Neutrophil (primary cell): ENCODE measurements around the gene CACNA2D4.

Experiments used
- H3K27ac ChIP-seq: fragments of 200-600 bp; sonication (generic); 2 replicates; pipeline ENCODE4 v1.5.1; 2016; ENCODE audit warnings: mild to moderate bottlenecking, moderate library complexity
- H3K27me3 ChIP-seq: fragments of 200-600 bp; sonication (generic); 2 replicates; pipeline ENCODE4 v1.6.0; 2016; ENCODE audit warnings: mild to moderate bottlenecking
- H3K36me3 ChIP-seq: fragments of 200-600 bp; sonication (generic); 2 replicates; pipeline ENCODE4 v1.5.1; 2017
- H3K4me1 ChIP-seq, 2 experiments: fragments of 200-600 bp in 1 of 2; sonication (generic) in 1 of 2; 1 replicate in 1 of 2; 2 replicates in 1 of 2; pipeline versions ENCODE4 v1.5.1 to v1.6.1; 2013 to 2016; ENCODE audit warnings: low read depth in 1 of 2, low read length in 1 of 2, mild to moderate bottlenecking in 1 of 2, moderate library complexity in 1 of 2; ENCODE audit not compliant: control insufficient read depth in 1 of 2, insufficient read depth in 1 of 2
- H3K4me3 ChIP-seq, 2 experiments: fragments of 200-600 bp in 1 of 2; sonication (generic) in 1 of 2; 1 replicate in 1 of 2; 2 replicates in 1 of 2; pipeline ENCODE4 v1.5.1; 2013 to 2016; ENCODE audit warnings: low read depth in 1 of 2, low read length in 1 of 2, mild to moderate bottlenecking in 1 of 2, moderate library complexity in 1 of 2
- H3K9me3 ChIP-seq: fragments of 200-600 bp; sonication (generic); 2 replicates; pipeline ENCODE4 v1.5.1; 2016
- CTCF ChIP-seq: fragments of 200-600 bp; sonication (generic); IDR thresholded peaks from 2 replicates; pipeline ENCODE4 v1.5.1; 2016; ENCODE audit warnings: antibody characterized with exemption

CACNA2D4 gene

GRCh38 chr12:1896964-1897363 is 21.5 kb downstream of the CACNA2D4 start:
- Histone ChIP-seq H3K36me3 (no peaks in the 10 kb centered on the region), H3K27me3 (no peaks in the 10 kb centered on the region), H3K9me3 (no peaks in the 10 kb centered on the region), H3K27ac (no peak overlapping the region), H3K4me1 (no peaks in the 10 kb centered on the region), H3K4me3 (no peak overlapping the region)
- no peak for TF ChIP-seq CTCF

- no peak overlapping the region for H3K4me3 ChIP-seq
- TF ChIP-seq CTCF: no peak
- no peaks in the 10 kb centered on the region for H3K9me3 ChIP-seq
- no peaks in the 10 kb centered on the region for H3K36me3 ChIP-seq
- H3K27me3 ChIP-seq: no peaks in the 10 kb centered on the region
- no peak overlapping the region for H3K27ac ChIP-seq
- no peaks in the 10 kb centered on the region for H3K4me1 ChIP-seq
Observed at GRCh38 chr12:1890810-1891209, 27.6 kb downstream of the CACNA2D4 start.

- H3K27me3 ChIP-seq: peaks cover 4% of the 10 kb centered on the region
- TF ChIP-seq CTCF: no peak
- no peak overlapping the region for H3K4me3 ChIP-seq
- no peaks in the 10 kb centered on the region for H3K4me1 ChIP-seq
- H3K27ac ChIP-seq: no peak overlapping the region
- no peaks in the 10 kb centered on the region for H3K36me3 ChIP-seq
- no peaks in the 10 kb centered on the region for H3K9me3 ChIP-seq
Observed at GRCh38 chr12:1890119-1890703, 28.2 kb downstream of the CACNA2D4 start.

- H3K27me3 ChIP-seq: peaks cover 4% of the 10 kb centered on the region
- H3K36me3 ChIP-seq: no peaks in the 10 kb centered on the region
- no peak overlapping the region for H3K27ac ChIP-seq
- TF ChIP-seq CTCF: no peak
- H3K4me3 ChIP-seq: no peak overlapping the region
- no peaks in the 10 kb centered on the region for H3K4me1 ChIP-seq
- no peaks in the 10 kb centered on the region for H3K9me3 ChIP-seq
Observed at GRCh38 chr12:1888923-1889322, 29.5 kb downstream of the CACNA2D4 start.

DNA sequence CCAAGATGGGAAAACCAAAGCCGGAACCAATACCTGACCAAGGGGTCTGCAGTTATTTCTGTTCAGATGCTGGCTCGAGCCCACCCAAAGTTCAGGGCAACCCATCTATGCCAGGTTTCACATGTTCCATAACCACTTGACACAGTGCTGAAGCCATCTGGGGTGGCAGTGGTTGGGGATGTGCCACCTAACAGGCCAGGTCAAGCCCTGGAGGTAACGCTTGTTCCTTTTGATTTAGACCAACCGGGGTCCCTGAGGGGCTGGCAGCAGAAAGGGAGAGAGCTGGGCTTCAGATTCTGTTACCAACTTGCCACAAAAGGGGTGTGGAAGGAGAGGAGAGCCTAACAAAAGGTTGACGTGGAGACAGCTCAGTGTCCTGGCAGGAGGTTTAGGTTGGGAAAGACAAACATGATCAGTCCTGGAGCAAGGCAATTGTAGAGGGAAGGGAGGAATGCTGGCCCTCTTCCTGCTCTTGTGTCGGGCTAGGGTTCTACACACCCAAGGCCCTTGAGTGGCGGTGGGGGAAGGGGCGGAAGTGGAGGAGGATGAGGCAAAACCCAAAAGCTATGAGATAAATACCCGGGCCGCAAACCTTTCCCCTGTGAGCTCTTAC is 31.9 kb downstream of the CACNA2D4 start:
- H3K27ac ChIP-seq: no peak overlapping the region
- no peaks in the 10 kb centered on the region for H3K9me3 ChIP-seq
- H3K4me3 ChIP-seq: no peak overlapping the region
- H3K27me3 ChIP-seq: peaks cover 4% of the 10 kb centered on the region
- TF ChIP-seq CTCF: no peak
- no peaks in the 10 kb centered on the region for H3K36me3 ChIP-seq
- H3K4me1 ChIP-seq: no peaks in the 10 kb centered on the region
